IMR-90 (cell line): Measurements from ENCODE around the gene CDH13. TPM values are rescaled to one million over a fixed set of nuclear protein-coding genes. Genes with fewer than 3 reads are reported as not detected.

Source experiments
- ATAC-seq: fragments of 200-7000 bp; cut with Tn5 transposase; 2 replicates; pipeline ENCODE4 v1.9.1; 2020; ENCODE audit warnings: low read depth, mild to moderate bottlenecking, moderate library complexity
- BruUV-seq: library from RNA; stranded (reverse); fragments of 400-500 nt; replicated peaks from 2 replicates; lab custom pipeline; 2021; lab: Mats Ljungman, UMichigan
- CTCF ChIA-PET: fragments of 300-600 bp; formaldehyde crosslinking; extraction: SDS; loops from one replicate; lab custom pipeline; 2021; ENCODE audit warnings: antibody characterized with exemption; lab: Yijun Ruan, JAX
- POLR2A ChIA-PET: fragments of 300-600 bp; sonication (Branson Sonifier 250); formaldehyde crosslinking; loops from one replicate; lab custom pipeline; 2022; ENCODE audit warnings: antibody characterized with exemption; ENCODE audit not compliant: unreplicated experiment; lab: Charles Lee
- DNase-seq: peaks from one replicate; pipeline ENCODE4 v3.0.0; 2013
- H2AFZ ChIP-seq: replicated peaks from 2 replicates; pipeline ENCODE3; 2013; ENCODE audit warnings: low read length, mild to moderate bottlenecking; ENCODE audit not compliant: poor library complexity
- H2AK5ac ChIP-seq: 2 replicates; pipeline ENCODE4 v1.6.1; 2013; ENCODE audit warnings: low read depth, low read length, inconsistent platforms
- H2AK9ac ChIP-seq: replicated peaks from 2 replicates; pipeline ENCODE3; 2013; ENCODE audit warnings: mild to moderate bottlenecking, low read depth, low read length, moderate library complexity; ENCODE audit not compliant: poor library complexity
- H2BK120ac ChIP-seq: 2 replicates; pipeline ENCODE4 v1.6.1; 2013; ENCODE audit warnings: low read depth, low read length, inconsistent platforms
- H2BK15ac ChIP-seq: 3 replicates; pipeline ENCODE4 v1.6.1; 2013; ENCODE audit warnings: low read depth, low read length, inconsistent platforms
- H2BK20ac ChIP-seq: 2 replicates; pipeline ENCODE4 v1.6.1; 2013; ENCODE audit warnings: low read depth, mild to moderate bottlenecking, inconsistent platforms, low read length, moderate library complexity
- H2BK5ac ChIP-seq: 2 replicates; pipeline ENCODE4 v1.6.1; 2013; ENCODE audit warnings: mild to moderate bottlenecking, low read depth, low read length, inconsistent platforms; ENCODE audit not compliant: poor library complexity, severe bottlenecking
- H3K14ac ChIP-seq: replicated peaks from 2 replicates; pipeline ENCODE4 v1.6.1; 2013; ENCODE audit warnings: low read depth, low read length, inconsistent platforms
- H3K18ac ChIP-seq: 2 replicates; pipeline ENCODE4 v1.6.1; 2013; ENCODE audit warnings: low read depth, low read length, control low read depth
- H3K23ac ChIP-seq: 2 replicates; pipeline ENCODE4 v1.6.1; 2013; ENCODE audit warnings: low read depth, low read length, inconsistent platforms
- H3K27ac ChIP-seq: 2 replicates; pipeline ENCODE4 v1.5.1; 2013; ENCODE audit warnings: mild to moderate bottlenecking, control low read depth, low read length; ENCODE audit not compliant: insufficient read depth
- H3K27me3 ChIP-seq: 2 replicates; pipeline ENCODE4 v1.6.1; 2013; ENCODE audit warnings: low read length; ENCODE audit not compliant: control insufficient read depth, insufficient read depth
- H3K36me3 ChIP-seq: 2 replicates; pipeline ENCODE4 v1.6.1; 2013; ENCODE audit warnings: low read length, mixed read lengths; ENCODE audit not compliant: control insufficient read depth, insufficient read depth
- H3K4ac ChIP-seq: 2 replicates; pipeline ENCODE4 v1.6.1; 2013; ENCODE audit warnings: low read depth, low read length, inconsistent platforms
- H3K4me1 ChIP-seq: 2 replicates; pipeline ENCODE4 v1.6.1; 2013; ENCODE audit warnings: low read length, mixed read lengths; ENCODE audit not compliant: control insufficient read depth, insufficient read depth
- H3K4me2 ChIP-seq: 2 replicates; pipeline ENCODE4 v1.6.1; 2013; ENCODE audit warnings: low read depth, mild to moderate bottlenecking, control low read depth, low read length, moderate library complexity
- H3K4me3 ChIP-seq: 2 replicates; pipeline ENCODE4 v1.5.1; 2013; ENCODE audit warnings: low read depth, mild to moderate bottlenecking, control low read depth, low read length, moderate library complexity; ENCODE audit not compliant: insufficient read depth
- H3K56ac ChIP-seq: 2 replicates; pipeline ENCODE4 v1.6.1; 2013; ENCODE audit warnings: low read length, inconsistent platforms; ENCODE audit not compliant: insufficient read depth; ENCODE audit errors: extremely low read depth
- H3K79me1 ChIP-seq, 2 experiments: 2 replicates each; pipeline ENCODE4 v1.6.1; 2013; ENCODE audit warnings: low read length in 2 of 2, inconsistent platforms in 1 of 2, low read depth in 1 of 2
- H3K9ac ChIP-seq: 2 replicates; pipeline ENCODE4 v1.6.1; 2013; ENCODE audit warnings: low read depth, low read length, control low read depth
- H3K9me1 ChIP-seq: 2 replicates; pipeline ENCODE4 v1.6.1; 2013; ENCODE audit warnings: low read length, inconsistent platforms; ENCODE audit not compliant: insufficient read depth
- H3K9me3 ChIP-seq: 2 replicates; pipeline ENCODE4 v1.6.1; 2013; ENCODE audit warnings: low read length; ENCODE audit not compliant: control insufficient read depth, insufficient read depth
- H4K20me1 ChIP-seq: 2 replicates; pipeline ENCODE4 v1.6.1; 2013; ENCODE audit warnings: low read length, inconsistent platforms; ENCODE audit not compliant: insufficient read depth
- H4K5ac ChIP-seq: 2 replicates; pipeline ENCODE4 v1.6.1; 2013; ENCODE audit warnings: mild to moderate bottlenecking, low read depth, low read length, control low read depth
- H4K8ac ChIP-seq, 2 experiments: 2 replicates each; pipeline ENCODE4 v1.6.1; 2013; ENCODE audit warnings: low read depth in 2 of 2, low read length in 2 of 2, control low read depth in 1 of 2, inconsistent platforms in 1 of 2
- H4K91ac ChIP-seq: 2 replicates; pipeline ENCODE4 v1.6.1; 2013; ENCODE audit warnings: low read depth, low read length, inconsistent platforms; ENCODE audit not compliant: insufficient read depth
- BHLHE40 ChIP-seq: fragments of 150-350 bp; IDR thresholded peaks from 2 replicates; pipeline ENCODE4 v1.6.1; 2016; ENCODE audit warnings: mild to moderate bottlenecking, low read depth, low read length
- CEBPB ChIP-seq: IDR thresholded peaks from 2 replicates; pipeline ENCODE4 v1.6.1; 2012; ENCODE audit warnings: low read depth, low read length, improper control_type of control experiment
- CHD1 ChIP-seq: IDR thresholded peaks from 2 replicates; pipeline ENCODE4 v1.6.1; 2012; ENCODE audit warnings: low read depth, low read length, improper control_type of control experiment
- CTCF ChIP-seq: conservative IDR thresholded peaks from 2 replicates; pipeline ENCODE4 v1.5.1; 2012; ENCODE audit warnings: mild to moderate bottlenecking, low read depth, low read length, improper control_type of control experiment
- FOS ChIP-seq: fragments of 150-350 bp; IDR thresholded peaks from 2 replicates; pipeline ENCODE4 v1.6.1; 2016; ENCODE audit warnings: low read depth, low read length
- MAFK ChIP-seq: IDR thresholded peaks from 2 replicates; pipeline ENCODE4 v1.6.1; 2012; ENCODE audit warnings: low read depth, low read length, improper control_type of control experiment
- MAZ ChIP-seq: IDR thresholded peaks from 2 replicates; pipeline ENCODE4 v1.6.1; 2012; ENCODE audit warnings: low read depth, mild to moderate bottlenecking, low read length, improper control_type of control experiment, moderate library complexity, borderline replicate concordance
- MXI1 ChIP-seq: IDR thresholded peaks from 2 replicates; pipeline ENCODE4 v1.6.1; 2012; ENCODE audit warnings: low read depth, mild to moderate bottlenecking, low read length, moderate library complexity, borderline replicate concordance
- NFE2L2 ChIP-seq: fragments of 150-350 bp; IDR thresholded peaks from 2 replicates; pipeline ENCODE4 v1.6.1; 2016; ENCODE audit warnings: low read depth, mild to moderate bottlenecking, low read length
- POLR2A ChIP-seq: IDR thresholded peaks from 2 replicates; pipeline ENCODE4 v1.6.1; 2012; ENCODE audit warnings: mild to moderate bottlenecking, low read depth, low read length
- RAD21 ChIP-seq: IDR thresholded peaks from 2 replicates; pipeline ENCODE4 v1.6.1; 2012; ENCODE audit warnings: low read length, improper control_type of control experiment
- RCOR1 ChIP-seq: IDR thresholded peaks from 2 replicates; pipeline ENCODE4 v1.6.1; 2012; ENCODE audit warnings: mild to moderate bottlenecking, low read length, improper control_type of control experiment; ENCODE audit not compliant: insufficient replicate concordance
- RFX5 ChIP-seq: IDR thresholded peaks from 2 replicates; pipeline ENCODE4 v1.8.0; 2012; ENCODE audit warnings: low read depth, mild to moderate bottlenecking, low read length, moderate library complexity
- SMC3 ChIP-seq: fragments of 150-350 bp; IDR thresholded peaks from 2 replicates; pipeline ENCODE4 v1.6.1; 2016; ENCODE audit warnings: low read depth, mild to moderate bottlenecking, antibody characterized with exemption, low read length, moderate library complexity
- USF2 ChIP-seq: fragments of 150-350 bp; IDR thresholded peaks from 2 replicates; pipeline ENCODE4 v1.6.1; 2017; ENCODE audit warnings: mild to moderate bottlenecking, antibody characterized with exemption, low read length, low read depth
- WGBS, 2 experiments: methylation state at CpG; one replicate each; pipeline versions ENCODE4 v1.1.5 to v1.1.7; 2013; ENCODE audit warnings: missing lambda C conversion rate in 2 of 2; ENCODE audit not compliant: insufficient read length in 1 of 2; ENCODE audit errors: extremely low coverage in 2 of 2; 5-methylcytosine and 5-hydroxymethylcytosine counted together
- dilution Hi-C: fragments of 300-500 bp; cut with HindIII; formaldehyde crosslinking; loops from one replicate; pipeline ENCODE4 v1.14.3; 2018; ENCODE audit warnings: low sequenced_read_pairs; ENCODE audit not compliant: unreplicated experiment
- in situ Hi-C: fragments of 300-500 bp; cut with MboI; formaldehyde crosslinking; loops from 3 replicates; pipeline ENCODE4 v1.14.3; 2019; ENCODE audit warnings: low sequenced_read_pairs, inconsistent platforms, mixed read lengths
- intact Hi-C: fragments of 100-400 bp; cut with micrococcal nuclease; formaldehyde crosslinking; loops from 2 replicates; pipeline ENCODE4 v1.10.0; 2022
- polyA plus RNA-seq, 3 experiments: library from polyadenylated mRNA; depleted of rRNA; stranded (reverse); fragments of >200 nt; gene quantifications; 2 replicates each; pipeline ENCODE4 v1.2.3, GENCODE V29; 2012; ENCODE audit warnings: low replicate concordance in 1 of 3
- total RNA-seq: library from RNA; depleted of rRNA; stranded (reverse); fragments of >200 nt; gene quantifications from 2 replicates; pipeline ENCODE4 v1.2.3, GENCODE V29; 2012
- TF ChIP-seq, protein P1 (sequence below): fragments of 150-350 bp; IDR thresholded peaks from 2 replicates; pipeline ENCODE4 v1.6.1; 2016; ENCODE audit warnings: low read depth, mild to moderate bottlenecking, low read length, moderate library complexity, borderline replicate concordance

CDH13 gene
- total and polyA plus RNA-seq, 2 of the 4 experiments (the other 2 are of a cell fraction) = 61.6 to 74.7 TPM

- H4K8ac ChIP-seq = peak overlapping the region; percentile 5 to 10; a peak in 1 of 4 replicates
Measured at GRCh38 chr16:83137894-83138293, 511.1 kb downstream of the CDH13 start.

More at GRCh38 chr16:83137894-83138293, 511.1 kb downstream of the CDH13 start:
- Histone ChIP-seq H2AFZ (no peak overlapping the region), H4K20me1 (peaks cover 11% of the 10 kb centered on the region; the same call in 1 of the 2 replicates), H4K91ac (0 out of 2 replicates have a peak overlapping the region, but pooled peaks have one; percentile 14), H3K9me1 (peaks cover 6% of the 10 kb centered on the region; the same call in 1 of the 2 replicates), H3K27ac (no peak overlapping the region), H2AK9ac (no peak overlapping the region), H3K4me3 (no peak overlapping the region), H3K23ac (no peak overlapping the region), H3K36me3 (no peaks in the 10 kb centered on the region), H3K4me2 (peak overlapping the region; percentile 86), H2BK120ac (peak overlapping the region; percentile 33; the same call in 1 of the 2 replicates), H3K18ac (no peak overlapping the region; the same call in 1 of the 2 replicates), H3K56ac (no peak overlapping the region), H3K9me3 (no peaks in the 10 kb centered on the region), H3K4ac (no peak overlapping the region; the same call in 1 of the 2 replicates), H2BK20ac (peak overlapping the region; percentile 14; the same call in 1 of the 2 replicates), H3K27me3 (no peaks in the 10 kb centered on the region), H3K79me1 (no peaks in the 10 kb centered on the region), H2BK5ac (no peak overlapping the region), H3K14ac (0 out of 2 replicates have a peak overlapping the region, but pooled peaks have one; percentile 16), H3K4me1 (peaks cover 11% of the 10 kb centered on the region), H4K5ac (no peak overlapping the region), H2AK5ac (peak overlapping the region; percentile 11; the same call in 1 of the 2 replicates), H3K9ac (peak overlapping the region; percentile 49), H2BK15ac (no peak overlapping the region)
- in situ Hi-C loops = no loop called here
- no TSS peak for BruUV-seq
- dilution Hi-C loops = no loop called here
- ChIA-PET POLR2A (no interaction called here), CTCF (no interaction called here)
- DNase-seq (no peak), ATAC-seq (no peak)
- WGBS, 2 experiments = 83% methylated on average over 4 of the region's 5 CpGs; no CpG with 5 or more reads in 1 of the 2 experiments
- intact Hi-C loops = loop anchor here (10.0 kb wide), 2 partner anchors 217 to 503 kb away; no protein-coding TSS in a partner anchor
- TF ChIP-seq RCOR1 = no peak
- no peak for TF ChIP-seq CEBPB
- TF ChIP-seq RFX5 = no peak
- TF ChIP-seq, protein P1, sequence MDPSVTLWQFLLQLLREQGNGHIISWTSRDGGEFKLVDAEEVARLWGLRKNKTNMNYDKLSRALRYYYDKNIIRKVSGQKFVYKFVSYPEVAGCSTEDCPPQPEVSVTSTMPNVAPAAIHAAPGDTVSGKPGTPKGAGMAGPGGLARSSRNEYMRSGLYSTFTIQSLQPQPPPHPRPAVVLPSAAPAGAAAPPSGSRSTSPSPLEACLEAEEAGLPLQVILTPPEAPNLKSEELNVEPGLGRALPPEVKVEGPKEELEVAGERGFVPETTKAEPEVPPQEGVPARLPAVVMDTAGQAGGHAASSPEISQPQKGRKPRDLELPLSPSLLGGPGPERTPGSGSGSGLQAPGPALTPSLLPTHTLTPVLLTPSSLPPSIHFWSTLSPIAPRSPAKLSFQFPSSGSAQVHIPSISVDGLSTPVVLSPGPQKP = no peak
- no peak for TF ChIP-seq FOS
- TF ChIP-seq BHLHE40 = no peak
- no peak for TF ChIP-seq CHD1
- no peak for TF ChIP-seq MXI1
- TF ChIP-seq USF2 = no peak
- no peak for TF ChIP-seq CTCF
- no peak for TF ChIP-seq RAD21
- TF ChIP-seq MAZ = no peak
- no peak for TF ChIP-seq SMC3
- no peak for TF ChIP-seq MAFK
- TF ChIP-seq NFE2L2 = no peak
- TF ChIP-seq POLR2A = no peak
